ENCODE data around the gene OGFOD3.

DNA sequence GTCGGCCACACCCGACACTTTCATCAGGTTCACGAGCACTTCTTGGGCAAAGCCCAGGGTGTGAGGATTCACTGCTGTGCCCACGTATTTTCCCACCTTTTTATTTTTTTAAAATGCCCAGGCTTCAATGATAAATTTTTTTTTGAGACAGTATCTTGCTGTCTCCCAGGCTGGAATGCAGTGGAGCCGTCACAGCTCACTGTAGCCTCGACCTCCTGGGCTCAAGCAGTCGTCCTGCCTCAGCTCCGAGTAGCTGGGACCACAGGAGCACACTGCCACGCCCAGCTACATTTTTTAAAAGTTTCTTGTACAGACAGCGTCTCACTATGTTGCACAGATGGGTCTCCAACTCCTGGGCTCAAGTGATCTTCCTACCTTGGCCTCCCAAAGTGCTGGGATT is 29.0 kb downstream of the OGFOD3 start:
- TF ChIP-seq, protein P1, sequence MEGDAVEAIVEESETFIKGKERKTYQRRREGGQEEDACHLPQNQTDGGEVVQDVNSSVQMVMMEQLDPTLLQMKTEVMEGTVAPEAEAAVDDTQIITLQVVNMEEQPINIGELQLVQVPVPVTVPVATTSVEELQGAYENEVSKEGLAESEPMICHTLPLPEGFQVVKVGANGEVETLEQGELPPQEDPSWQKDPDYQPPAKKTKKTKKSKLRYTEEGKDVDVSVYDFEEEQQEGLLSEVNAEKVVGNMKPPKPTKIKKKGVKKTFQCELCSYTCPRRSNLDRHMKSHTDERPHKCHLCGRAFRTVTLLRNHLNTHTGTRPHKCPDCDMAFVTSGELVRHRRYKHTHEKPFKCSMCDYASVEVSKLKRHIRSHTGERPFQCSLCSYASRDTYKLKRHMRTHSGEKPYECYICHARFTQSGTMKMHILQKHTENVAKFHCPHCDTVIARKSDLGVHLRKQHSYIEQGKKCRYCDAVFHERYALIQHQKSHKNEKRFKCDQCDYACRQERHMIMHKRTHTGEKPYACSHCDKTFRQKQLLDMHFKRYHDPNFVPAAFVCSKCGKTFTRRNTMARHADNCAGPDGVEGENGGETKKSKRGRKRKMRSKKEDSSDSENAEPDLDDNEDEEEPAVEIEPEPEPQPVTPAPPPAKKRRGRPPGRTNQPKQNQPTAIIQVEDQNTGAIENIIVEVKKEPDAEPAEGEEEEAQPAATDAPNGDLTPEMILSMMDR (IDR thresholded peaks at IDR 0.05): no peak
- TF ChIP-seq POLR2A (IDR thresholded peaks at IDR 0.05): no peak
